CD14-positive monocyte (primary cell): ENCODE measurements around the gene HAP1. TPM values are rescaled to one million over a fixed set of nuclear protein-coding genes. Genes with fewer than 3 reads are reported as not detected.
A peak's percentile ranks its signal among the peaks of the same experiment; 100 is the strongest.

ENCODE experiments used
- DNase-seq, 3 donors: peaks; one replicate each; pipeline ENCODE4 v3.0.0-alpha.2; 2011 to 2022
- H2AFZ ChIP-seq: 2 replicates; pipeline ENCODE4 v1.6.0; 2012; ENCODE audit warnings: mild to moderate bottlenecking, low read depth, low read length, inconsistent platforms; ENCODE audit not compliant: insufficient read depth, poor library complexity, severe bottlenecking
- H3K27ac ChIP-seq, 2 donors: 1 replicate in 1 of 2; 2 replicates in 1 of 2; pipeline ENCODE4 v1.5.1; 2012 to 2013; ENCODE audit warnings: low read length in 2 of 2, control low read depth in 1 of 2, inconsistent platforms in 1 of 2, low read depth in 1 of 2, mild to moderate bottlenecking in 1 of 2
- H3K27me3 ChIP-seq, 2 donors: one replicate each; pipeline versions ENCODE4 v1.6.0 to v1.6.1; 2011 to 2013; ENCODE audit warnings: low read length in 2 of 2; ENCODE audit not compliant: control insufficient read depth in 2 of 2, insufficient read depth in 2 of 2
- H3K36me3 ChIP-seq, 2 donors: replicated peaks in 1 of 2; 1 replicate in 1 of 2; 2 replicates in 1 of 2; pipeline versions ENCODE4 v1.5.1 to v1.6.1; 2012 to 2013; ENCODE audit warnings: low read length in 2 of 2, control low read depth in 1 of 2, inconsistent platforms in 1 of 2, mild to moderate bottlenecking in 1 of 2; ENCODE audit not compliant: insufficient read depth in 2 of 2, control insufficient read depth in 1 of 2
- H3K4me1 ChIP-seq, 2 donors: 1 replicate in 1 of 2; 2 replicates in 1 of 2; pipeline versions ENCODE4 v1.5.1 to v1.6.1; 2012 to 2013; ENCODE audit warnings: low read length in 2 of 2, control low read depth in 1 of 2, inconsistent platforms in 1 of 2, mild to moderate bottlenecking in 1 of 2, moderate library complexity in 1 of 2; ENCODE audit not compliant: insufficient read depth in 2 of 2, control insufficient read depth in 1 of 2
- H3K4me2 ChIP-seq: replicated peaks from 2 replicates; pipeline ENCODE3; 2012; ENCODE audit warnings: low read length, moderate library complexity, mild to moderate bottlenecking; ENCODE audit not compliant: poor library complexity, severe bottlenecking; ENCODE audit errors: extremely low read depth
- H3K4me3 ChIP-seq, 3 experiments: fragments of 200-600 bp in 1 of 3; sonication (generic) in 1 of 3; replicated peaks in 1 of 3; 1 replicate in 2 of 3; 2 replicates in 1 of 3; pipeline ENCODE4 v1.5.1; 2011 to 2013; ENCODE audit warnings: low read length in 3 of 3, mild to moderate bottlenecking in 3 of 3, control low read depth in 2 of 3, low read depth in 2 of 3, inconsistent platforms in 1 of 3, moderate library complexity in 1 of 3
- H3K79me2 ChIP-seq: 2 replicates; pipeline ENCODE4 v1.6.0; 2012; ENCODE audit warnings: mild to moderate bottlenecking, control low read depth, inconsistent platforms, low read length, moderate library complexity; ENCODE audit not compliant: insufficient read depth
- H3K9ac ChIP-seq: 2 replicates; pipeline ENCODE4 v1.6.0; 2017; ENCODE audit warnings: low read length, mild to moderate bottlenecking; ENCODE audit not compliant: insufficient read depth, poor library complexity, severe bottlenecking
- H3K9me3 ChIP-seq, 2 donors: replicated peaks in 1 of 2; 1 replicate in 1 of 2; 2 replicates in 1 of 2; pipeline versions ENCODE4 v1.5.1 to v1.6.1; 2012 to 2013; ENCODE audit warnings: low read length in 2 of 2, control low read depth in 1 of 2; ENCODE audit not compliant: control insufficient read depth in 1 of 2, insufficient read depth in 1 of 2
- H4K20me1 ChIP-seq: 2 replicates; pipeline ENCODE4 v1.6.0; 2012; ENCODE audit warnings: mild to moderate bottlenecking, low read length, control low read depth, moderate library complexity; ENCODE audit not compliant: insufficient read depth
- H3K27ac Mint-ChIP-seq, 7 donors: one replicate each; pipeline ENCODE4 v1.8.0; 2020; ENCODE audit warnings: mild to moderate bottlenecking in 7 of 7, mixed read lengths in 7 of 7, moderate library complexity in 6 of 7, inconsistent platforms in 2 of 7
- H3K27me3 Mint-ChIP-seq, 3 donors: one replicate each; pipeline ENCODE4 v1.8.0; 2021 to 2022; ENCODE audit warnings: low read depth in 3 of 3, mild to moderate bottlenecking in 3 of 3, mixed read lengths in 3 of 3, moderate library complexity in 3 of 3, inconsistent platforms in 1 of 3
- H3K36me3 Mint-ChIP-seq, 2 donors: one replicate each; pipeline ENCODE4 v1.8.0; 2020; ENCODE audit warnings: mixed read lengths in 2 of 2, inconsistent platforms in 1 of 2, mild to moderate bottlenecking in 1 of 2
- H3K4me1 Mint-ChIP-seq: one replicate; pipeline ENCODE4 v1.8.0; 2020; ENCODE audit warnings: mild to moderate bottlenecking, mixed read lengths
- H3K4me3 Mint-ChIP-seq, 2 donors: one replicate each; pipeline ENCODE4 v1.8.0; 2020; ENCODE audit warnings: mild to moderate bottlenecking in 2 of 2, mixed read lengths in 2 of 2, moderate library complexity in 1 of 2
- H3K9me3 Mint-ChIP-seq, 7 donors: one replicate each; pipeline ENCODE4 v1.8.0; 2020 to 2022; ENCODE audit warnings: mixed read lengths in 7 of 7, mild to moderate bottlenecking in 6 of 7, moderate library complexity in 6 of 7, inconsistent platforms in 2 of 7
- CTCF ChIP-seq: fragments of 200-600 bp; IDR thresholded peaks from one replicate; pipeline ENCODE4 v1.8.0; 2022; ENCODE audit warnings: antibody characterized with exemption, mild to moderate bottlenecking
- WGBS: methylation state at CpG from one replicate; pipeline ENCODE4 v1.1.5; 2013; ENCODE audit warnings: missing lambda C conversion rate; ENCODE audit not compliant: insufficient coverage; 5-methylcytosine and 5-hydroxymethylcytosine counted together
- intact Hi-C, 2 donors: fragments of 100-400 bp; cut with micrococcal nuclease; formaldehyde crosslinking; loops; one replicate each; pipeline versions ENCODE4 v1.15.0 to v1.15.1; 2023
- polyA plus RNA-seq, 3 donors: library from polyadenylated mRNA; depleted of rRNA in 1 of 3; unstranded in 2 of 3; stranded (reverse) in 1 of 3; fragments of 300-500 nt in 2 of 3; fragments of >200 nt in 1 of 3; fragmentation: Illumina TruSeq in 2 of 3; gene quantifications; 1 replicate in 2 of 3; 2 replicates in 1 of 3; pipeline ENCODE4 v1.2.3, GENCODE V29; 2012 to 2021

The HAP1 gene
- polyA plus RNA-seq, 3 donors: not detected

GRCh38 chr17:41695134-41695661, 39.2 kb downstream of the HAP1 start:
- no peaks in the 10 kb centered on the region for H3K27me3 ChIP-seq
- DNase-seq: no peak
- peaks cover 28 to 37% of the 10 kb centered on the region in 2 donors for H3K4me1 ChIP-seq
- peaks cover 38 to 51% of the 10 kb centered on the region in 2 donors for H3K36me3 ChIP-seq
- H3K4me3 ChIP-seq: no peak overlapping the region
- Mint-ChIP-seq H3K27ac (peak overlapping the region; percentile 57 to 83 (median 70)), H3K36me3 (peaks cover 38 to 49% of the 10 kb centered on the region in 2 donors), H3K9me3 (no peaks in the 10 kb centered on the region), H3K4me1 (peaks cover 39% of the 10 kb centered on the region), H3K27me3 (peaks cover 0 to 8% (median 0%) of the 10 kb centered on the region in 3 donors), H3K4me3 (no peak overlapping the region)
- intact Hi-C loops: no loop called here
- H3K9me3 ChIP-seq: no peaks in the 10 kb centered on the region
- peaks cover 16% of the 10 kb centered on the region for H3K79me2 ChIP-seq
- no peak overlapping the region for H3K4me2 ChIP-seq
- no peak overlapping the region for H3K27ac ChIP-seq
- H3K9ac ChIP-seq: no peak overlapping the region
- no peak overlapping the region for H2AFZ ChIP-seq
- no peak for TF ChIP-seq CTCF
- WGBS: 93% methylated on average over 6 of the region's 7 CpGs
- H4K20me1 ChIP-seq: peaks cover 66% of the 10 kb centered on the region

- peaks cover 25% of the 10 kb centered on the region for H3K79me2 ChIP-seq
- Mint-ChIP-seq H3K27me3 (peaks cover 0 to 18% (median 0%) of the 10 kb centered on the region in 3 donors), H3K36me3 (peaks cover 45 to 57% of the 10 kb centered on the region in 2 donors), H3K9me3 (peaks cover 0 to 3% (median 0%) of the 10 kb centered on the region in 7 donors), H3K4me3 (no peak overlapping the region), H3K27ac (peak overlapping the region; percentile 15 to 99 (median 79)), H3K4me1 (peaks cover 48% of the 10 kb centered on the region)
- DNase-seq: no peak
- no peak overlapping the region for H2AFZ ChIP-seq
- no peak overlapping the region for H3K9ac ChIP-seq
- H3K9me3 ChIP-seq: no peaks in the 10 kb centered on the region
- TF ChIP-seq CTCF: no peak
- peaks cover 44 to 58% of the 10 kb centered on the region in 2 donors for H3K36me3 ChIP-seq
- peaks cover 38 to 48% of the 10 kb centered on the region in 2 donors for H3K4me1 ChIP-seq
- intact Hi-C loops: no loop called here
- H3K4me3 ChIP-seq: no peak overlapping the region
- peak overlapping the region in 1 of 2 donors; percentile 39 for H3K27ac ChIP-seq
- 100% methylated on average over 9 of the region's 11 CpGs for WGBS
- H3K4me2 ChIP-seq: no peak overlapping the region
- peaks cover 75% of the 10 kb centered on the region for H4K20me1 ChIP-seq
- H3K27me3 ChIP-seq: no peaks in the 10 kb centered on the region
These were observed 41.5 kb downstream of the HAP1 start for GRCh38 chr17:41692722-41693521.
